ENCODE results near the gene TNXB.
"Not testable (repeated sequence)": the region's sequence is repeated elsewhere in the genome, so short reads cannot be mapped to it uniquely, and the experiment has no call there.

The TNXB gene

DNA sequence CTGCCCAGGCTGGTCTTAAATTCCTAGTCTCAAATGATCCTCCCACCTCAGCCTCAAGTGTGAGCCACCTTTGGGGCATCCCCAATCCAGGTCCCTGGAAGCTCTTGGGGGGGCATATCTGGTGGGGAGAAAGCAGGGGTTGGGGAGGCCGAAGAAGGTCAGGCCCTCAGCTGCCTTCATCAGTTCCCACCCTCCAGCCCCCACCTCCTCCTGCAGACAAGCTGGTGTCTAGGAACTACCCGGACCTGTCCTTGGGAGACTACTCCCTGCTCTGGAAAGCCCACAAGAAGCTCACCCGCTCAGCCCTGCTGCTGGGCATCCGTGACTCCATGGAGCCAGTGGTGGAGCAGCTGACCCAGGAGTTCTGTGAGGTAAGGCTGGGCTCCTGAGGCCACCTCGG lies 70.3 kb downstream of the TNXB start:
- DNase-seq = not testable (repeated sequence)

DNA sequence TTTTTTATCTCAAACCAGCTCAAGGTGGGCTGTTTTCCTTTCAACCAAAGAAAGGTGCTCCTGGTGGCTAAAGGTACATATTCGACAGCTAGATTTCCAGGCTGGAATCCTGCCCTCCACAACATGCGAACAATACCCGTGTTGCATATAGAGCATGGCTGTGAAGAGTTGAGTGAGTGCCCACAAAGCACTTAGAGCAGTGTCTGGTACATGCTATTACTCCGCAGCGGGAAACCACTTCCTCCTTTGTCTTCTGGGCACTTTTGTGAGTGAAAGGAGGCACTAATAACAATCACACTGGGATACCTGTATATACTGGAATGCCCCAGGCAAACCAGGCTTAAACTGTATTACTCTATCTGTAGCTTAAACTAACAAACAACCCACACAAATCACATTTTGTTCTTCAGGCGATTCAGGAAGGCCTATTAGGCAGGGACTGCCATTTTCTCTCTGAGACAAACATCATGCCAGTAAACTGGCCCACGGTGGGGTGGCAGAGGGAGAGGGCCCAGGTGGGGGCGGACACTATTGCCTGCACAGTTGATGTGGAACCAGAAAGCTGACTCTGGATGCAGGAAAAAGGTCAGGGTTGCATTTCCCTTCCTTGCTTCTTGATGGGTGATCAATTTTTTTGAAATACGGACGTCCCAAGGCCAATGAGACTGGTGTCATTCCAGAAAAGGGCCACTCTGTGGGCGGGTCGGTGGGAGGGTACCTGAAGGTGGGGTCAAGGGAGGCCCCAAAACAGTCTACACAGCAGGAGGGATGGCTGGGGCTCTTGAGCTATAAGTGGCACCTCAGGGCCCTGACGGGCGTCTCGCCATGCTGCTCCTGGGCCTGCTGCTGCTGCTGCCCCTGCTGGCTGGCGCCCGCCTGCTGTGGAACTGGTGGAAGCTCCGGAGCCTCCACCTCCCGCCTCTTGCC lies 71.3 kb downstream of the TNXB start, which contains the start of gene CYP21A2:
Gene CYP21A2, plus strand, starts transcription at position 818 of the 927 bp plus-strand sequence. Its CDS starts 8 bp downstream, at position 826.
- not testable (repeated sequence) for DNase-seq

DNA sequence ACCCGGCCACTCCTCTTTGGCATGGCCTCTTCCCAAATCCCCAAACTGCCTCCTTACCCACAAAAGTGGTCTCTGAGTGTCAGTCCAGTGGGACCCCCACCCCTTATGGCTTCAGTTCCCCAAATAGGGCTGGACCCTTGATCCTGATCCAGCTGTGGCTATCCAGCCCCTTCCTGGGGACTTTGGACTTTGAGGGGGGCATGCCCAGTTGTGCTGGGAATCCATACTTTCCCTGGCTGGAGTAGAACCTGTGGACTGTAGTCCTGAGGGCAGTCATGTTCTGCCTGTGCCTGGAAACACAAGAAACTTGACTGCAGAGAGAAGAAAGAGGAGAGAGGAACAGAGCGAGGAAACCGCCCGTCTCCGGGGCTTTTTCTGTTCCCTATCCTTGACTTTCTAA lies 72.0 kb downstream of the TNXB start:
- DNase-seq = not testable (repeated sequence)

DNA sequence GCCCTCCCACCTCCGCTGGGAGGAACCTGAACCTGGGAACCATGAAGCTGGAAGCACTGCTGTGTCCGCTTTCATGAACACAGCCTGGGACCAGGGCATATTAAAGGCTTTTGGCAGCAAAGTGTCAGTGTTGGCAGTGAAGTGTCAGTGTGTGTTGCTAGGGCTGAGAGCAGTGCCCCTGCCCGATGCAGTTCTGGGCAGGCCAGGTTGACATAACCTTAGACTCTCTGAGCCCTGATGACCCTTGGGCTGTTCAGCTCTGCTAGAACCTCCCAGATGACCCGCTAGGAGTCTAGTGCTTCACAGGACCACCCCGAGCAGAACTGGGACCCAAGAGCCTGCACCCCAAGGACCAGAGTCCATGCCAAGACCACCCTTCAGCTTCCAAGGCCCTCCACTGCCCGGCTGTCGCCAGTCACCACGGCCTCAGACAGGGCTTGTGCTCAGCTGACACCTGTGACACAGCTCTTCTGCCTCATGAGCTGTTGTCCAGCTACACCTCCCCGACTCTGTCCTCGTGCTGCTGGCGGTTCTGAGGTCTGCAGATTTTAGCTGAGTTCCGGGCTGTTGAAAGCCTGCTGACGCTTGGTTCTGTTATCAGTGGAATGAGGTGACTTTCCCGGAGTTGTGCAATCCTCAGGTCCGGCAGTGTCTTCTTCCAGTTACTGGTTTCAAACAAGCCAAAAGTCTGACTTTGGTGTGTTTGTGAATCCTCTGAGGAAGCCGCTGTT lies 73.7 kb downstream of the TNXB start:
- DNase-seq = not testable (repeated sequence)

DNA sequence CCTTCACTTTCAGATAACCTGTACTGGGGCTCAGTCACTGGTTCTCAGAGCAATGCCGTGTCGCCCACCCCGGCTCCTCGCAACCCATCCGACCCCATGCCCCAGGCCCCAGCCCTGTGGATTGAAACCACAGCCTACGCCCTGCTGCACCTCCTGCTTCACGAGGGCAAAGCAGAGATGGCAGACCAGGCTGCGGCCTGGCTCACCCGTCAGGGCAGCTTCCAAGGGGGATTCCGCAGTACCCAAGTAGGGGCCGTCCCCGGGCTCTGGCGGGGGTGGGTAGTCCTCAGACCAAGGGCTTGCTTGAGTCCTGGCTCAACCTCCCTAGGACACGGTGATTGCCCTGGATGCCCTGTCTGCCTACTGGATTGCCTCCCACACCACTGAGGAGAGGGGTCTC lies 79.6 kb downstream of the TNXB start:
- not testable (repeated sequence) for DNase-seq

DNA sequence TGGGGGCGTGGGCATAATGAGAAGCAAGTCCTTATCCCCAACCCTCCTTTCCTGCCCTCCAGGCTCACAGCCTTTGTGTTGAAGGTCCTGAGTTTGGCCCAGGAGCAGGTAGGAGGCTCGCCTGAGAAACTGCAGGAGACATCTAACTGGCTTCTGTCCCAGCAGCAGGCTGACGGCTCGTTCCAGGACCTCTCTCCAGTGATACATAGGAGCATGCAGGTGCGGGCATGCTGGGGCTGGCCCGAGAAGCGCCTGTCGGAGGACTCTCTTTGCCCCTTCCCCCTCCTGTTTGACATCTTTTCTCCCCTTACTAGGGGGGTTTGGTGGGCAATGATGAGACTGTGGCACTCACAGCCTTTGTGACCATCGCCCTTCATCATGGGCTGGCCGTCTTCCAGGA lies 80.5 kb downstream of the TNXB start:
- not testable (repeated sequence) for DNase-seq

DNA sequence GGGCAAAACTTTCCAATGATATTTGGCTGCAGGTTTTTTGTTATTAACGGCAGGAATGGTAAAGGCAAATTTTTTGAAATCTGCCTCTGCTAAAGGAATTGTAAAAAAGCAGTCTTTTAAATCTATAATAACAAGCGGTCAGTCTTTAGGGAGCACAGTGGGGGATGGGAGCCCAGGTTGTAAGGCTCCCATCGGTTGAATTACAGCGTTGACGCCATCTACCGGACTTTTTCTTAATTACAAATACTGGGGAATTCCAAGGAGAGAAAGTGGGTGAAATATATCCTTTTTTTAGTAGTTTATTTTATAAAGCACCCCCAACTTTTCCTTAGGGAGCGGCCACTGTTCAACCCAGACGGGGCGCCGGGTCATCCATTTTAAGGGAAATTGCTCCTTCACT lies 87.0 kb downstream of the TNXB start:
- DNase-seq = not testable (repeated sequence)

DNA sequence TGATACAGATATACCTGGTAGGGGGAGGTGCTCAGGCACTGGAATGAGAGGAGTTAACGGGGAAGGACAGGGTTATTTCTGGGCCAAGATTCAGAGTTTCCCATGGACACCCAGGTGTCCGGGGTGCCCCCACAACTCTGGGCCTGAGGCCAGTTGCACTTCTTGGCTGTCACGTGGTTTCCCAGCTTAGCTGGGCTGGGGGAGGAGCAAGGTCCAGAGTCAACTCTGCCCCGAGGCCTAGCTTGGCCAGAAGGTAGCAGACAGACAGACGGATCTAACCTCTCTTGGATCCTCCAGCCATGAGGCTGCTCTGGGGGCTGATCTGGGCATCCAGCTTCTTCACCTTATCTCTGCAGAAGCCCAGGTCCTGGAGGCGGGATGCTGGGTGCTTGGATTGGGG lies 94.6 kb downstream of the TNXB start, which contains the start of gene C4B:
Gene C4B, plus strand, starts transcription at position 249 of the 400 bp plus-strand sequence. Its CDS starts 51 bp downstream, at position 300.
- DNase-seq = not testable (repeated sequence)

DNA sequence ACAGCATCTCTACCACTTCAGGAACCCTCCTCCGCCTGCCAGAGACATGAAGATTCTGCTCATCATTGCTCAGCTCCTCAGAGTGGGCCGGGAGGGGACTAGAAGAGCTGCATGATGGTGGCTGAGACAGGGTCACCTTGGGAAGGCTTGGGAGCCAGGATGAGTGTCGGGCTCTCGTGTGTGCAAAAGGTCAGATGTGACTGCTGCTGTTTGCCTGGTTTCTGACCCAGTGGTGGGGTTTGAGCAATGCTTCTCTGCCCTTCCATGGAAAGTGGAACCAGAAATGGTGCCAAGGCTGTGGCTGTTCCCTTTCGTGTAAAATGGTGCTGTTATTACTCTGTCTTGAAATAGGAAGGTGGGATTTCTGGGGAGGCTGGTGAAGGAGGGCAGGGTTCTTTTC lies 95.4 kb downstream of the TNXB start:
- not testable (repeated sequence) for DNase-seq

DNA sequence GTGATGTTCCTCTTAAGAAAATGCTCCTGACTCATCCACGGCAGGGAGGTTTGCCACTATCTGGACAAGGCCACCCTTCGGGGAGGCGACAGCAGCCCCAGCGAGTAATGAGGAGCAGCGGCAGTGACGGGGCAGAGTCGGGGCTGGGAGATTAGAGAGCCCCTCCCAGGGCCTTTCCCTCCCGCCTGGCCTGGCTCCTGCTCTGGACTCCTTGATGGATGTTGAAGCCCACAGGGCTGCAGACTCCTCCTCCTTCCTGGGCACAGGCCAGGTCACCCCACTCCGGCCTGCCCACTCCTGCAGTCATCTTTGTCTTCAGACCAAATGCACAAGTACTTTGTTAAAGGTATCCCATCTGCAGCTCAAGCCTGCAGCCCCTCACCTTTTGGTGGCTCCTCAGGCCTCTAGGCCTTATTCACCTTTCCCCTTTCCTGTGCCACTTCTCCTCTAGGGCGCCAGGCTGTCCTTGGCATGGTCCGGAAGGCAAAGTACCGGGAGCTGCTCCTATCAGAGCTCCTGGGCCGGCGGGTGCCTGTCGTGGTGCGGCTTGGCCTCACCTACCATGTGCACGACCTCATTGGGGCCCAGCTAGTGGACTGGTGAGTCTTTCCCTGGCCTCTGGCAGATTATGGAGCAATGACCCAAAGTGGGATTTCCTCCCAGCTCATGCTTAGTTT lies 96.1 kb downstream of the TNXB start:
- DNase-seq = not testable (repeated sequence)

DNA sequence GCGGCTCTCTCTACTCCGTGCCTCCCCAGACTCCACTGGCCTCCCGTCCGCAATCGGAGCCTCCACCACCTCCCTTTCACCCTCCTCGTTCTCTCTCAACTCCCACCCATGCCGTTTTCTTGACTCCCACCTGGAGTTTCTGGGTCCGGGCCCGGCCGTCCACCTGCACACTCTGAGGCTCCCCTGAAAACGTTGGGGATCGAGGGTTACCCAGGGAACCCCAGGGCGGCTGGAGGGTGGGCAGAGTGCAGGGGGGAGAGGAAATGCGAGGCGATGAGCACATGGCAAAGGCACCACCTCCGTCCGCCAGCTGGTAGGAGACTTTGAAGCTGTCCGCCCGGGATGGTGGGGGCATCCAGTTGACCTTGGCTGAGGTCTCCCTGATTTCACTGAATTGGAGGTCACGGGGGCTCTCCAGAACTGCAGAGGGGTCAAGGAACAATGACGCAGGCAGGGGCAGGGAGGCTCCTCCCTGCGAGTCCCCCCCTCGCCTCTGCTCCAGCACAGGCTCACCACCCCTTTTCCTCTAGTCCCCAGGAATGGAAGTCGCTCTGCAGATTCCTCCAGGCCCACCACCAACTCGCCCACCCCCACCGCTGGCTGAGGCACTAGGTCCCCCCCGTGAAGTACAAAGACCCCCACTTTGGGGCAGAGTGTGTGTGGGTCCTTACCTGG lies 98.1 kb downstream of the TNXB start:
- DNase-seq = not testable (repeated sequence)

DNA sequence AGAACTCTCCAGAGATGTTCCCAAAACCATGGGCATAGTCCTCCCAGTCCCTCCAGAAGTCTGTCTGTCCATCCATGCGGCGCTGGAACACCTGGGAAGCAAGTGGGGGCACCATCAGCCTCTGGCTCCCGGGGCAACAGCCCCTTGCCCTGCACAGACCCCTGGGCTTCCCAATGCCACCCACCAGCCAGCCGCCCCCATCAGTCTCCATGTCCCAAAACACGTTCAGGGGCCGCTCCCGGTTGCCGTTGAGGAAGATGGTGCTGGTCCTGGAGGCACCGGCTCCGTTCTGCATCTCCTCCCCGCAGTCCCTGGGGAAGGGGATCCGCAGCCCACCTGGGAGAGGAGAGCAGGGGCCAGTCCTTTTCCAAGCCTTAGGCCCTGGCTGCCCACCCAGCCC lies 99.6 kb downstream of the TNXB start:
- peak; percentile 0 for DNase-seq

DNA sequence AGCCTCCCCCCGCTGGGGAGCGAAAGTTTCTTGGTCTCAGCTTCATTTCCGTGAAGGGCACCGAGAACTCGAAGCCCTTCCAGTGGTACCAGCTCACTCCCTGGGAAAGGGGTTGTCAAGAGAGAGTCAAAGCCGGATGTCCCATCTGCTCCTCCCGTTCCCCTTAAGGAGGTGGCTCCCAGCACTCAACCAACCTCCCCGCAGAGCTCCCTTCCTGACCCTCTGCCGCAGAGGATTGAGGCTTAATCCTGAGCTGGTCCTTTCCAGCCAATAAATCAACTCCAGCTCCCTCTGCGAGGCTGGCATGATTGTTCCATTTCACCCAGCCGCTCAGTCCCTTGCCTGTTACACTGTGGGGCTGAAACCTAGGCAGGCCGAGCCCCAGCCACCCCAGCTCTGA lies 100.5 kb downstream of the TNXB start:
- DNase-seq = not testable (repeated sequence)

DNA sequence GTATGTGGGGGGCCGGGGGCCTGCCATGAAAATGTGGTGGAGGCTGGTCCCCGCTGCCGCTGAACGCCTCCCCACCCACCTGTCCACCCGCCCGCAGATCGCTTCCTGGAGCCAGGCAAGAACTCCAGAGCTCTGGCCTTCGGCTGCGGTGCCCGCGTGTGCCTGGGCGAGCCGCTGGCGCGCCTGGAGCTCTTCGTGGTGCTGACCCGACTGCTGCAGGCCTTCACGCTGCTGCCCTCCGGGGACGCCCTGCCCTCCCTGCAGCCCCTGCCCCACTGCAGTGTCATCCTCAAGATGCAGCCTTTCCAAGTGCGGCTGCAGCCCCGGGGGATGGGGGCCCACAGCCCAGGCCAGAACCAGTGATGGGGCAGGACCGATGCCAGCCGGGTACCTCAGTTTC lies 101.1 kb downstream of the TNXB start:
- not testable (repeated sequence) for DNase-seq

DNA sequence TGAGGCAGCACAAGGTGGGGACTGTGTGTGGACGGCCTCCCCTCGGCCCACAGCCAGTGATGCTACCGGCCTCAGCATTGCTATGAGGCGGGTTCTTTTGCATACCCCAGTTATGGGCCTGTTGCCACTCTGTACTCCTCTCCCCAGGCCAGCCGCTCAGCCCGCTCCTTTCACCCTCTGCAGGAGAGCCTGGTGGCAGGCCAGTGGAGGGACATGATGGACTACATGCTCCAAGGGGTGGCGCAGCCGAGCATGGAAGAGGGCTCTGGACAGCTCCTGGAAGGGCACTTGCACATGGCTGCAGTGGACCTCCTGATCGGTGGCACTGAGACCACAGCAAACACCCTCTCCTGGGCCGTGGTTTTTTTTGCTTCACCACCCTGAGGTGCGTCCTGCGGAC lies 102.1 kb downstream of the TNXB start:
- peak; percentile 0 for DNase-seq

DNA sequence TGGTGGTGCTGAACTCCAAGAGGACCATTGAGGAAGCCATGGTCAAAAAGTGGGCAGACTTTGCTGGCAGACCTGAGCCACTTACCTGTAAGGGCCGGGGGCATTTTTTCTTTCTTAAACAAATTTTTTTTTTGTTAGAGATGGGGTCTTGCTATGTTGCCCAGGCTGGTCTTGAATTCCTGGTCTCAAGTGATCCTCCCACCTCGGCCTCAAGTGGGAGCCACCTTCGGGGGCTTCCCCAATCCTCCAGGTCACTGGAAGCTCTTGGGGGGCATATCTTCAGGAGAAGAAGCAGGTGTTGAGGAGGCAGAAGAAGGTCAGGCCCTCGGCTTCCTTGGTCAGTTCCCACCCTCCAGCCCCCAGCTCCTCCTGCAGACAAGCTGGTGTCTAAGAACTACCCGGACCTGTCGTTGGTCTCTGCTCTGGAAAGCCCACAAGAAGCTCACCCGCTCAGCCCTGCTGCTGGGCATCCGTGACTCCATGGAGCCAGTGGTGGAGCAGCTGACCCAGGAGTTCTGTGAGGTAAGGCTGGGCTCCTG lies 103.1 kb downstream of the TNXB start:
- DNase-seq = peak; percentile 0

DNA sequence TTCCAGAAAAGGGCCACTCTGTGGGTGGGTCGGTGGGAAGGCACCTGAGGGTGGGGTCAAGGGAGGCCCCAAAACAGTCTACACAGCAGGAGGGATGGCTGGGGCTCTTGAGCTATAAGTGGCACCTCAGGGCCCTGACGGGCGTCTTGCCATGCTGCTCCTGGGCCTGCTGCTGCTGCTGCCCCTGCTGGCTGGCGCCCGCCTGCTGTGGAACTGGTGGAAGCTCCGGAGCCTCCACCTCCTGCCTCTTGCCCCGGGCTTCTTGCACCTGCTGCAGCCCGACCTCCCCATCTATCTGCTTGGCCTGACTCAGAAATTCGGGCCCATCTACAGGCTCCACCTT lies 103.6 kb downstream of the TNXB start:
- peak; percentile 0 for DNase-seq

DNA sequence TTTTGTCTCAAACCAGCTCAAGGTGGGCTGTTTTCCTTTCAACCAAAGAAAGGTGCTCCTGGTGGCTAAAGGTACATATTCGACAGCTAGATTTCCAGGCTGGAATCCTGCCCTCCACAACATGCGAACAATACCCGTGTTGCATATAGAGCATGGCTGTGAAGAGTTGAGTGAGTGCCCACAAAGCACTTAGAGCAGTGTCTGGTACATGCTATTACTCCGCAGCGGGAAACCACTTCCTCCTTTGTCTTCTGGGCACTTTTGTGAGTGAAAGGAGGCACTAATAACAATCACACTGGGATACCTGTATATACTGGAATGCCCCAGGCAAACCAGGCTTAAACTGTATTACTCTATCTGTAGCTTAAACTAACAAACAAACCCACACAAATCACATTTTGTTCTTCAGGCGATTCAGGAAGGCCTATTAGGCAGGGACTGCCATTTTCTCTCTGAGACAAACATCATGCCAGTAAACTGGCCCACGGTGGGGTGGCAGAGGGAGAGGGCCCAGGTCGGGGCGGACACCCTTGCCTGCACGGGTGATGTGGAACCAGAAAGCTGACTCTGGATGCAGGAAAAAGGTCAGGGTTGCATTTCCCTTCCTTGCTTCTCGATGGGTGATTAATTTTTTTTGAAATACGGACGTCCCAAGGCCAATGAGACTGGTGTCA lies 104.1 kb downstream of the TNXB start:
- not testable (repeated sequence) for DNase-seq

DNA sequence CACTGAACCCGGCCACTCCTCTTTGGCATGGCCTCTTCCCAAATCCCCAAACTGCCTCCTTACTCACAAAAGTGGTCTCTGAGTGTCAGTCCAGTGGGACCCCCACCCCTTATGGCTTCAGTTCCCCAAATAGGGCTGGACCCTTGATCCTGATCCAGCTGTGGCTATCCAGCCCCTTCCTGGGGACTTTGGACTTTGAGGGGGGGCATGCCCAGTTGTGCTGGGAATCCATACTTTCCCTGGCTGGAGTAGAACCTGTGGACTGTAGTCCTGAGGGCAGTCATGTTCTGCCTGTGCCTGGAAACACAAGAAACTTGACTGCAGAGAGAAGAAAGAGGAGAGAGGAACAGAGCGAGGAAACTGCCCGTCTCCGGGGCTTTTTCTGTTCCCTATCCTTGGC lies 104.7 kb downstream of the TNXB start:
- DNase-seq = not testable (repeated sequence)

DNA sequence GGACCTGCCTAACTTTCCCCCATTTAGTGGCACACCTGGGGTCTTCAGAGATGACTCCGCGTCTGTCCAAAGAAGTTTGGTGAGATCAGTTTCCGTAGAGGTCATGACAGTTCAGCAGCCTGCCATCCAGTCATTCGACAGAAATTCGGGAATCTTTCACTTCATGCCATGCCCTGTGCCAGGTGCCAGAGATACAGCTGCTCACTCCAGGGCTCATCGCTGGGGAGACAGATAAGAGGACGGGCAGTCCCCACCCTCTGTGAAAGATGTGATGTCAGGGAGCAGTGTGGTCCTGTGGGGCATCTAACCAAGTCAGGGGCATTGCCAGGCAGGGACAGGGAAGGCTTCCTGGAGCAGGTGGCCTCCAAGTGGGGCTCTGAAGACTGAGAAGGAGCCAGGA lies 105.8 kb downstream of the TNXB start:
- DNase-seq = not testable (repeated sequence)

DNA sequence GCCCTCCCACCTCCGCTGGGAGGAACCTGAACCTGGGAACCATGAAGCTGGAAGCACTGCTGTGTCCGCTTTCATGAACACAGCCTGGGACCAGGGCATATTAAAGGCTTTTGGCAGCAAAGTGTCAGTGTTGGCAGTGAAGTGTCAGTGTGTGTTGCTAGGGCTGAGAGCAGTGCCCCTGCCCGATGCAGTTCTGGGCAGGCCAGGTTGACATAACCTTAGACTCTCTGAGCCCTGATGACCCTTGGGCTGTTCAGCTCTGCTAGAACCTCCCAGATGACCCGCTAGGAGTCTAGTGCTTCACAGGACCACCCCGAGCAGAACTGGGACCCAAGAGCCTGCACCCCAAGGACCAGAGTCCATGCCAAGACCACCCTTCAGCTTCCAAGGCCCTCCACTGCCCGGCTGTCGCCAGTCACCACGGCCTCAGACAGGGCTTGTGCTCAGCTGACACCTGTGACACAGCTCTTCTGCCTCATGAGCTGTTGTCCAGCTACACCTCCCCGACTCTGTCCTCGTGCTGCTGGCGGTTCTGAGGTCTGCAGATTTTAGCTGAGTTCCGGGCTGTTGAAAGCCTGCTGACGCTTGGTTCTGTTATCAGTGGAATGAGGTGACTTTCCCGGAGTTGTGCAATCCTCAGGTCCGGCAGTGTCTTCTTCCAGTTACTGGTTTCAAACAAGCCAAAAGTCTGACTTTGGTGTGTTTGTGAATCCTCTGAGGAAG lies 106.4 kb downstream of the TNXB start:
- DNase-seq = not testable (repeated sequence)

Data from stimulated activated CD4-positive, alpha-beta T cell treated with anti-CD3 and anti-CD28 coated beads, Interleukin-15, amount 100 ng/mL, for 24 hours (primary cell).